Nephron progenitor cell (in vitro differentiated cells): ENCODE data around the gene GNLY.

ENCODE experiments used
- DNase-seq: peaks from one replicate; pipeline ENCODE4 v3.0.0; 2021
- H3K27ac Mint-ChIP-seq: 2 replicates; pipeline ENCODE4 v1.8.0; 2021; ENCODE audit warnings: mild to moderate bottlenecking, moderate library complexity, mixed read lengths
- H3K27me3 Mint-ChIP-seq: 2 replicates; pipeline ENCODE4 v1.8.0; 2021; ENCODE audit warnings: mild to moderate bottlenecking, low read depth, mixed read lengths; ENCODE audit not compliant: poor library complexity
- H3K36me3 Mint-ChIP-seq: 2 replicates; pipeline ENCODE4 v1.8.0; 2021; ENCODE audit warnings: low read depth, mixed read lengths
- H3K4me1 Mint-ChIP-seq: 2 replicates; pipeline ENCODE4 v1.8.0; 2021; ENCODE audit warnings: mixed read lengths
- H3K4me3 Mint-ChIP-seq: 2 replicates; pipeline ENCODE4 v1.8.0; 2021; ENCODE audit warnings: mild to moderate bottlenecking, moderate library complexity, mixed read lengths
- H3K9me3 Mint-ChIP-seq: 2 replicates; pipeline ENCODE4 v1.8.0; 2021; ENCODE audit warnings: mild to moderate bottlenecking, moderate library complexity, mixed read lengths
- CTCF ChIP-seq: fragments of 200-600 bp; sonication (generic); IDR thresholded peaks from 2 replicates; pipeline ENCODE4 v1.5.0; 2021; ENCODE audit warnings: antibody characterized with exemption

Gene GNLY

GRCh38 chr2:85730686-85731230 is 36.6 kb downstream of the GNLY start:
- no peak for DNase-seq
- peaks cover 21% of the 10 kb centered on the region for H3K27me3 Mint-ChIP-seq
- no peak overlapping the region for H3K4me3 Mint-ChIP-seq
- no peak overlapping the region for H3K27ac Mint-ChIP-seq
- no peaks in the 10 kb centered on the region for H3K36me3 Mint-ChIP-seq
- peaks cover 28% of the 10 kb centered on the region for H3K4me1 Mint-ChIP-seq
- H3K9me3 Mint-ChIP-seq = no peaks in the 10 kb centered on the region
- TF ChIP-seq CTCF = no peak

DNA sequence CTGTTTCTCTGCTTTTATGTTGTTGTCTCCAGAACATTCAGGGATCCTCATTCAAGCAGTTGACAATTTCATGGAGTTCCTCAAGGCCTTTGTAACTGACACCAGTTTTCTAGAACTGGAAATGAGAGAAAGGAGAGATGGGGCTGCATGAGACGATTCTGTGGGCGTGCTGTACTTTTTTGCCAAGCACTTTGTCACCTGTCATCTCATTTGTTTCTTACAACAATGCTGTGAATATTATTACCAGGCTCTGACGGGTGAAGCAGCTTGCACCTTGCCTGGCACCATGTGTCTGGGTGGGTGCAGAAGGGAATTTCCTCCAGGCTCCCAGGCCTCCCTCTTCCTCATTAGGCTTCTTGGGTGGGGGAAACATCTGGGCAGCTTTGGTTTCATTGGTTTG is 37.4 kb downstream of the GNLY start:
- Mint-ChIP-seq H3K4me3 (no peak overlapping the region), H3K27me3 (peaks cover 18% of the 10 kb centered on the region), H3K27ac (peak overlapping the region; percentile 42), H3K4me1 (peaks cover 28% of the 10 kb centered on the region), H3K9me3 (no peaks in the 10 kb centered on the region), H3K36me3 (no peaks in the 10 kb centered on the region)
- DNase-seq = no peak
- no peak for TF ChIP-seq CTCF

GRCh38 chr2:85732467-85733120 is 38.4 kb downstream of the GNLY start:
- Mint-ChIP-seq H3K27ac (no peak overlapping the region), H3K4me1 (peaks cover 28% of the 10 kb centered on the region), H3K27me3 (peaks cover 19% of the 10 kb centered on the region), H3K9me3 (no peaks in the 10 kb centered on the region), H3K36me3 (no peaks in the 10 kb centered on the region), H3K4me3 (no peak overlapping the region)
- TF ChIP-seq CTCF = no peak
- DNase-seq = no peak

DNA sequence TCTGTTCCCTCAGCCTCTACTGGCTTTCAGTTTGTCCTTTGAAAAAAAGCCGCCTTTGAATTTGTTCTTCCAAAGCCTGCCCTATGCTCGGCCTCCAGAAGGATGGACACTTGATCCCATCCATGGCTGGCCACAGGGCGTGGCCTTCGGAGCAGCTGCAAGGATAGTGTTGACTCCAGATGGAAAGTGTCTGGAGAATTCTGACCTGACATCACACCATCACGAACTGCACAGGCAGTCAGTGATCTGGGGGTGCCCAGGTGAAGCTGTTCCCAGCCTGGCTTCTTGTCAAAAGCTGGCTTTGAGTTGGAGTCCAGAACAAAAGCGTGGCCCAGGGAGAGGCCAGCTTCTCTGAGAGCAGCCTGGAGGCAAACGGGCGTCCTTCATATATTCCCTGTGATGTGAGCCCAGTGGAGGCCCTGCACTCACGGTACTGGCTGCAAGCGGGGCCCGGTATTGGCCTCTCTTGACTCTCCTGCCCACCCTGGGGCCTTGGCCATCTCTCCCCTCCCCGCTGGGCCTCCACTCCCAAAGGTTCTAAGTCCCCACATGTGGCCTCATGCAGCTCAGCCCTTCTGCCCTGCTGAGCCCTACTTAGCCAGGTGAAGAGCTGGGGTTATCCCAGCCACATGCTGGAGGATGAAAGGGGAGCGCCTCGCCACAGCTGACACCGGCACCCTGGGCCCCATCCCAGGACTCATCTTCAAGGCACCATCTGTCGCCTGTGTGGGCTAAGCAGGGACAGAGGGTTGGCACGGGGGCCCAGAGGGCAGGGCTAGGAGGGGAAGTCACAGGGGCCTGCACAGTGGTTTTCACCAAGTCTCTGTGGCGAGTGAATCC is 39.2 kb downstream of the GNLY start:
- H3K27ac Mint-ChIP-seq = no peak overlapping the region
- H3K36me3 Mint-ChIP-seq = no peaks in the 10 kb centered on the region
- H3K9me3 Mint-ChIP-seq = no peaks in the 10 kb centered on the region
- TF ChIP-seq CTCF = no peak
- H3K27me3 Mint-ChIP-seq = peaks cover 21% of the 10 kb centered on the region
- no peak for DNase-seq
- no peak overlapping the region for H3K4me3 Mint-ChIP-seq
- H3K4me1 Mint-ChIP-seq = peaks cover 30% of the 10 kb centered on the region

- no peak for DNase-seq
- Mint-ChIP-seq H3K9me3 (no peaks in the 10 kb centered on the region), H3K4me3 (no peak overlapping the region), H3K36me3 (no peaks in the 10 kb centered on the region), H3K4me1 (peaks cover 33% of the 10 kb centered on the region), H3K27me3 (peaks cover 19% of the 10 kb centered on the region), H3K27ac (no peak overlapping the region)
- TF ChIP-seq CTCF = no peak
Observed at GRCh38 chr2:85734015-85734414, 39.9 kb downstream of the GNLY start.
